OCI-LY7 (cell line): Measurements from ENCODE around the gene CCDC134. TPM values are rescaled to one million over a fixed set of nuclear protein-coding genes. Genes with fewer than 3 reads are reported as not detected.

Source experiments
- BruUV-seq: library from RNA; stranded (reverse); fragments of 400-500 nt; replicated peaks from 2 replicates; lab custom pipeline; 2021; lab: Mats Ljungman, UMichigan
- CTCF ChIA-PET: fragments of 300-600 bp; sonication (Branson Sonifier 250); formaldehyde crosslinking; loops from one replicate; lab custom pipeline; 2022; ENCODE audit warnings: antibody characterized with exemption; ENCODE audit not compliant: unreplicated experiment; lab: Charles Lee
- POLR2A ChIA-PET: fragments of 300-600 bp; sonication (Branson Sonifier 250); formaldehyde crosslinking; loops from one replicate; lab custom pipeline; 2022; ENCODE audit warnings: antibody characterized with exemption; lab: Charles Lee
- DNase-seq: peaks from one replicate; pipeline ENCODE4 v3.0.0-alpha.2; 2015; ENCODE audit warnings: low spot score
- H2AFZ ChIP-seq: fragments of 200-600 bp; sonication (generic), shearing (Covaris generic); 2 replicates; pipeline ENCODE4 v1.6.1; 2014; ENCODE audit warnings: mild to moderate bottlenecking, antibody characterized with exemption, low read length, moderate library complexity
- H3K27ac ChIP-seq: fragments of 200-600 bp; sonication (generic); 2 replicates; pipeline ENCODE4 v1.5.1; 2014; ENCODE audit warnings: mixed run types, low read depth, mild to moderate bottlenecking, moderate library complexity, low read length, inconsistent platforms; ENCODE audit not compliant: poor library complexity, severe bottlenecking
- H3K36me3 ChIP-seq: fragments of 200-600 bp; sonication (generic); 2 replicates; pipeline ENCODE4 v1.6.1; 2014; ENCODE audit warnings: mild to moderate bottlenecking, antibody characterized with exemption, low read length, moderate library complexity, mixed read lengths; ENCODE audit not compliant: insufficient read depth
- H3K4me1 ChIP-seq: fragments of 200-600 bp; sonication (generic); 2 replicates; pipeline ENCODE4 v1.5.1; 2014; ENCODE audit warnings: mild to moderate bottlenecking, low read length; ENCODE audit not compliant: insufficient read depth, poor library complexity, severe bottlenecking
- H3K4me2 ChIP-seq: fragments of 200-600 bp; sonication (generic); 2 replicates; pipeline ENCODE4 v1.6.1; 2014; ENCODE audit warnings: mild to moderate bottlenecking, low read length
- H3K4me3 ChIP-seq: fragments of 200-600 bp; sonication (generic); 2 replicates; pipeline ENCODE4 v1.5.1; 2014; ENCODE audit warnings: mild to moderate bottlenecking, low read depth, low read length; ENCODE audit not compliant: poor library complexity, severe bottlenecking
- H3K79me2 ChIP-seq: fragments of 200-600 bp; sonication (generic); 2 replicates; pipeline ENCODE4 v1.6.1; 2016; ENCODE audit warnings: low read depth, mild to moderate bottlenecking, low read length, moderate library complexity, mixed read lengths; ENCODE audit not compliant: insufficient read depth
- H3K9me2 ChIP-seq: fragments of 200-600 bp; sonication (generic); 2 replicates; pipeline ENCODE4 v1.6.1; 2016; ENCODE audit warnings: mild to moderate bottlenecking, low read length, mixed read lengths; ENCODE audit not compliant: insufficient read depth
- H3K9me3 ChIP-seq: fragments of 200-600 bp; sonication (generic); 2 replicates; pipeline ENCODE4 v1.6.1; 2014; ENCODE audit warnings: mild to moderate bottlenecking, mixed run types, low read length, mixed read lengths
- H4K20me1 ChIP-seq: fragments of 200-600 bp; sonication (generic); 2 replicates; pipeline ENCODE4 v1.6.1; 2014; ENCODE audit warnings: mild to moderate bottlenecking, antibody characterized with exemption, low read length, moderate library complexity, mixed read lengths; ENCODE audit not compliant: insufficient read depth
- EZH2phosphoT487 ChIP-seq: fragments of 200-600 bp; sonication (generic); IDR thresholded peaks from 2 replicates; pipeline ENCODE4 v1.6.1; 2018; ENCODE audit warnings: low read depth, borderline replicate concordance, mild to moderate bottlenecking, mixed run types, antibody characterized with exemption, low read length, moderate library complexity, mixed read lengths
- intact Hi-C: fragments of 100-400 bp; cut with micrococcal nuclease; formaldehyde crosslinking; loops from one replicate; pipeline ENCODE4 v1.10.0; 2022; ENCODE audit not compliant: unreplicated experiment
- total RNA-seq, 2 experiments: library from RNA; depleted of rRNA in 1 of 2; stranded (reverse); fragments of >200 nt in 1 of 2; shearing (Covaris generic) in 1 of 2; gene quantifications; 2 replicates each; pipeline ENCODE4 v1.2.3, GENCODE V29; 2014 to 2022
- TF ChIP-seq, protein P1 (sequence below): fragments of 200-600 bp; sonication (generic); conservative IDR thresholded peaks from 2 replicates; pipeline ENCODE4 v1.5.1; 2014; ENCODE audit warnings: mild to moderate bottlenecking, antibody characterized with exemption, low read length, moderate library complexity, mixed read lengths

The CCDC134 gene
- total RNA-seq, 2 experiments from 2014 or later, result 17.3 to 23.8 TPM

DNA sequence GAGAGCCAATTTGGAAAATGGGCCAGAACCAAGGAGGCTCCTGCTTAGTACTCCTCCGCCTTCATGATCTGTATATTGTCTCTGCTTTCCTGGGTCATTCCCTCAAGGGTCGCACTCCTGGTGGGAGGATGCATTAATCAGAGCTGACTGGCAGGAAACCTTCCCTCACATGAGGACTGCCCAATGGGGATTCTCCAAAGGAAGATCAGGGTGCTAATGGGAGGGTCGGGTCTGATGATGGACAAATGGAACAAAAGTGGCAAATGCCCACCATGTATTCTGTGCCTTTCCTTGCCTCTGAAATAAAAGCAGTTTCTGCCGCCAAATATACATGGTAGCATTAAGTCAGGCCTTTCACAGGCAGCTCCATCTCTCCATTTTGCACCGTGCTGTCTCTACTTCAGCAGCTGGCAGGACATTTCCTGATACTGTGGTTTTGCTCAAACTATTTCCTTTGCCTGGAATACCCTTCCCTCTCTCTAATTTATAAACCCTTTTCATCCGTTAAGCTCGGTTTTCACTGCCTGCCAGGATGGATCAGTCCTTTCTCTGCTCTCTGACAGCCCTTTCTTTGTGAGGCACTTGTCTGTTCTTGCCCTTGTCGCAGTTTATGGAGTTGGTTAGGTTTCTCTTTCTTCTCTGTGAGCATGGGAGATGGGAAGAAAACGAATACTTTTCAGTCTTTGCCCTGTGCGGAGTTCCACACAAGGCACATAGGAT is 45.9 kb downstream of the CCDC134 start:
- H3K9me2 ChIP-seq, result no peaks in the 10 kb centered on the region
- no TSS peak for BruUV-seq
- H3K4me1 ChIP-seq, result peaks cover 69% of the 10 kb centered on the region
- intact Hi-C loops, result no loop called here
- H3K4me3 ChIP-seq, result no peak overlapping the region
- H2AFZ ChIP-seq, result no peak overlapping the region
- no peak for TF ChIP-seq EZH2phosphoT487
- TF ChIP-seq, protein P1, sequence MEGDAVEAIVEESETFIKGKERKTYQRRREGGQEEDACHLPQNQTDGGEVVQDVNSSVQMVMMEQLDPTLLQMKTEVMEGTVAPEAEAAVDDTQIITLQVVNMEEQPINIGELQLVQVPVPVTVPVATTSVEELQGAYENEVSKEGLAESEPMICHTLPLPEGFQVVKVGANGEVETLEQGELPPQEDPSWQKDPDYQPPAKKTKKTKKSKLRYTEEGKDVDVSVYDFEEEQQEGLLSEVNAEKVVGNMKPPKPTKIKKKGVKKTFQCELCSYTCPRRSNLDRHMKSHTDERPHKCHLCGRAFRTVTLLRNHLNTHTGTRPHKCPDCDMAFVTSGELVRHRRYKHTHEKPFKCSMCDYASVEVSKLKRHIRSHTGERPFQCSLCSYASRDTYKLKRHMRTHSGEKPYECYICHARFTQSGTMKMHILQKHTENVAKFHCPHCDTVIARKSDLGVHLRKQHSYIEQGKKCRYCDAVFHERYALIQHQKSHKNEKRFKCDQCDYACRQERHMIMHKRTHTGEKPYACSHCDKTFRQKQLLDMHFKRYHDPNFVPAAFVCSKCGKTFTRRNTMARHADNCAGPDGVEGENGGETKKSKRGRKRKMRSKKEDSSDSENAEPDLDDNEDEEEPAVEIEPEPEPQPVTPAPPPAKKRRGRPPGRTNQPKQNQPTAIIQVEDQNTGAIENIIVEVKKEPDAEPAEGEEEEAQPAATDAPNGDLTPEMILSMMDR, result no peak
- peak overlapping the region; percentile 72; the same call in 1 of the 2 replicates for H3K4me2 ChIP-seq
- H4K20me1 ChIP-seq, result peaks cover 31% of the 10 kb centered on the region
- CTCF ChIA-PET, result interaction anchor here (0.9 kb wide), 1 partner anchor 16 kb away, joined by 3 read pairs; no protein-coding TSS in a partner anchor
- no peak for DNase-seq
- POLR2A ChIA-PET, result interaction anchor here (0.5 to 1.1 kb wide), 3 partner anchors 16 to 242 kb away, joined by 3 to 6 read pairs (median 3); no protein-coding TSS in a partner anchor
- peaks cover 88% of the 10 kb centered on the region for H3K36me3 ChIP-seq
- no peaks in the 10 kb centered on the region for H3K9me3 ChIP-seq
- peak overlapping the region; percentile 6 for H3K27ac ChIP-seq
- peaks cover 100% of the 10 kb centered on the region for H3K79me2 ChIP-seq

DNA sequence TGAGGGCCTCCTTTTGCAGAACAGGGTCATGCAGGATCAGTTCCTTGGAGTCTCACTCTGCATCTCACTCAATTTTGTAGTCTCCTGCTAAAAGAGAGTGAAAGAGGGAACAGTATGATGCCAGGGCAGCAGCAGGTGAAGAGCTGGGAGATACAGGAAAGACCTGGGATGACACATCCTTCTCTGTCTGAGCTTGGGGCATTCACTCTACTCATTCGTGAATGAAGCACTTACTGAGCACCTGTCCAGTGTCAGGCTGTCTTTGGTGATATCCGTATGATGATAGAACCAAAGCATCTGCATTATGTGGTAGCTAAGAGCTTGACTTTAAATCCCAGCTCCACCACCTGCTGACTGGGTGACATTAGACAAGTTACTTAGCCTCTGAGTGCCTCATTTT is 46.8 kb downstream of the CCDC134 start:
- H3K4me3 ChIP-seq, result no peak overlapping the region
- H3K4me2 ChIP-seq, result peak overlapping the region; percentile 72; the same call in 1 of the 2 replicates
- peak overlapping the region; percentile 1 for H3K27ac ChIP-seq
- intact Hi-C loops, result no loop called here
- no TSS peak for BruUV-seq
- peaks cover 88% of the 10 kb centered on the region for H3K36me3 ChIP-seq
- peaks cover 61% of the 10 kb centered on the region for H3K4me1 ChIP-seq
- no peak overlapping the region for H2AFZ ChIP-seq
- no peaks in the 10 kb centered on the region for H3K9me2 ChIP-seq
- no peaks in the 10 kb centered on the region for H3K9me3 ChIP-seq
- DNase-seq, result no peak
- peaks cover 100% of the 10 kb centered on the region for H3K79me2 ChIP-seq
- POLR2A ChIA-PET, result interaction anchor here (0.9 kb wide), 1 partner anchor 15 kb away, joined by 4 read pairs; no protein-coding TSS in a partner anchor
- CTCF ChIA-PET, result no interaction called here
- H4K20me1 ChIP-seq, result peaks cover 31% of the 10 kb centered on the region
- TF ChIP-seq EZH2phosphoT487, result no peak
- TF ChIP-seq, protein P1, result no peak

DNA sequence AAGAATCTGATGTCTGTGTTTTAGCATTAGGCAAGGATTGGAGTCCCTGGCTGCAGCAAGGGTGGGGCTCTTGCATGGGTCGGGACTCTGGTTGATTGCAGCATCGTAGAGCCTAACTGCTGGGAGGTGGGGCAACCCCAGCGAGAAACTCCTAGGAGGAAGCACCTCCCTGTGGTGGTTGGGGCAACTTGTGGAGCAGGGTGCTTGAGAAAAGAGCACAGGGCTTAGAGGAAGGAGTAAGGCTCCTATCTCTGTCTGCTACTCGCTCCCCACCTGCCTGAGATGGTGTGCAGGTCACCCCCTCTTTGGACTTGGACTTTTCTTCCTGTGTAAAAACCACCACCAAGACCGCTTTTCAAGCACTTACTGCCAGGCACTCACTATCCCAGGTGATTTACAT is 48.0 kb downstream of the CCDC134 start:
- Histone ChIP-seq H3K4me1 (peaks cover 50% of the 10 kb centered on the region), H3K9me2 (no peaks in the 10 kb centered on the region), H3K4me3 (no peak overlapping the region), H3K27ac (no peak overlapping the region), H4K20me1 (peaks cover 24% of the 10 kb centered on the region), H3K79me2 (peaks cover 100% of the 10 kb centered on the region), H3K4me2 (peak overlapping the region; percentile 3; the same call in 1 of the 2 replicates), H3K9me3 (no peaks in the 10 kb centered on the region), H3K36me3 (peaks cover 87% of the 10 kb centered on the region), H2AFZ (no peak overlapping the region)
- POLR2A ChIA-PET, result no interaction called here
- TF ChIP-seq, protein P1, result no peak
- no peak for TF ChIP-seq EZH2phosphoT487
- no TSS peak for BruUV-seq
- intact Hi-C loops, result no loop called here
- CTCF ChIA-PET, result no interaction called here
- no peak for DNase-seq
